SKM-1 (cell line): ENCODE data around the gene HOXD1.

Experiments used
- DNase-seq: peaks from one replicate; lab custom pipeline; 2025; ENCODE audit not compliant: unreplicated experiment; lab: John Stamatoyannopoulos, UW

Gene HOXD1

GRCh38 chr2:176152350-176153181 is 35.9 kb upstream of the HOXD1 start:
- no peak for DNase-seq

GRCh38 chr2:176154576-176155252 is 33.8 kb upstream of the HOXD1 start:
- no peak for DNase-seq

- no peak for DNase-seq
These were observed 33.0 kb upstream of the HOXD1 start for GRCh38 chr2:176155356-176156044.

- no peak for DNase-seq
These were observed 32.1 kb upstream of the HOXD1 start for GRCh38 chr2:176156301-176156806.

GRCh38 chr2:176156807-176157498 is 31.5 kb upstream of the HOXD1 start, which contains the start of gene HOXD3:
Gene HOXD3, plus strand, starts transcription at chr2:176157307. Its CDS starts 11,808 bp downstream, at chr2:176169115.
- DNase-seq: no peak

GRCh38 chr2:176157499-176158185 is 30.8 kb upstream of the HOXD1 start:
- DNase-seq: no peak

- DNase-seq: no peak
These were observed 30.3 kb upstream of the HOXD1 start for GRCh38 chr2:176158186-176158591.

- DNase-seq: no peak
These were observed 29.4 kb upstream of the HOXD1 start for GRCh38 chr2:176158855-176159662.

GRCh38 chr2:176159663-176160250 is 28.7 kb upstream of the HOXD1 start:
- no peak for DNase-seq

- DNase-seq: no peak
These were observed 28.1 kb upstream of the HOXD1 start for GRCh38 chr2:176160251-176160985.

GRCh38 chr2:176160986-176161824 is 27.3 kb upstream of the HOXD1 start:
- no peak for DNase-seq

- DNase-seq: no peak
These were observed 26.4 kb upstream of the HOXD1 start for GRCh38 chr2:176161825-176162626.

- DNase-seq: no peak
These were observed 25.4 kb upstream of the HOXD1 start for GRCh38 chr2:176162911-176163671.

- no peak for DNase-seq
These were observed 24.8 kb upstream of the HOXD1 start for GRCh38 chr2:176163672-176164056.

GRCh38 chr2:176164201-176164600 is 24.3 kb upstream of the HOXD1 start:
- no peak for DNase-seq
